HEK293 (cell line): ENCODE results near the gene MYOM3.

Experiments used
- CTCF ChIA-PET: fragments of 350-600 bp; formaldehyde crosslinking; extraction: SDS; loops from one replicate; lab custom pipeline; 2021; ENCODE audit warnings: antibody characterized with exemption; lab: Yijun Ruan, JAX
- POLR2A ChIA-PET: fragments of 300-600 bp; formaldehyde crosslinking; extraction: SDS; loops from one replicate; lab custom pipeline; 2020; ENCODE audit warnings: antibody characterized with exemption, inconsistent platforms; lab: Yijun Ruan, JAX
- H3K27ac ChIP-seq: fragments of 200-500 bp; sonication (Bioruptor generic); 2 replicates; pipeline ENCODE4 v1.5.1; 2014; ENCODE audit warnings: low read depth, low read length, control low read depth, inconsistent platforms; ENCODE audit errors: extremely low read depth
- H3K36me3 ChIP-seq, 2 experiments: fragments of 200-500 bp in 1 of 2; sonication (Bioruptor generic) in 1 of 2; 1 replicate in 1 of 2; 2 replicates in 1 of 2; pipeline ENCODE4 v1.5.1; 2014 to 2017; ENCODE audit warnings: inconsistent platforms in 2 of 2, low read length in 2 of 2; ENCODE audit not compliant: control insufficient read depth in 2 of 2, insufficient read depth in 1 of 2
- H3K4me1 ChIP-seq: fragments of 200-500 bp; sonication (Bioruptor generic); 2 replicates; pipeline ENCODE4 v1.5.1; 2014; ENCODE audit warnings: mild to moderate bottlenecking, low read length, inconsistent platforms; ENCODE audit not compliant: control insufficient read depth, insufficient read depth
- H3K4me3 ChIP-seq: 2 replicates; pipeline ENCODE4 v1.5.1; 2011; ENCODE audit warnings: low read depth, mild to moderate bottlenecking, control low read depth, low read length, moderate library complexity
- H3K9me3 ChIP-seq: fragments of 200-500 bp; sonication (Bioruptor generic); 2 replicates; pipeline ENCODE4 v1.5.1; 2014; ENCODE audit warnings: low read depth, low read length, inconsistent platforms; ENCODE audit not compliant: control insufficient read depth, insufficient read depth
- BCL11A ChIP-seq: fragments of 450-650 bp; formaldehyde crosslinking; IDR thresholded peaks from 2 replicates; pipeline ENCODE4 v1.5.1; 2016; ENCODE audit warnings: low read depth, missing biosample characterization, missing genetic modification characterization
- ELK4 ChIP-seq: IDR thresholded peaks from 2 replicates; pipeline ENCODE4 v1.6.1; 2011; ENCODE audit warnings: mild to moderate bottlenecking, low read depth, low read length, borderline replicate concordance
- GLI4 ChIP-seq: fragments of 450-650 bp; formaldehyde crosslinking; IDR thresholded peaks from 2 replicates; pipeline ENCODE4 v1.5.1; 2016; ENCODE audit warnings: missing biosample characterization, missing genetic modification characterization
- GLIS1 ChIP-seq: fragments of 450-650 bp; formaldehyde crosslinking; IDR thresholded peaks from 2 replicates; pipeline ENCODE4 v1.5.1; 2016; ENCODE audit warnings: missing biosample characterization, missing genetic modification characterization
- HOXA7 ChIP-seq: sonication (generic); formaldehyde crosslinking; IDR thresholded peaks from 2 replicates; pipeline ENCODE4 v1.8.1; 2022; ENCODE audit warnings: missing genetic modification reagents, borderline replicate concordance
- IKZF3 ChIP-seq: fragments of 450-650 bp; IDR thresholded peaks from 2 replicates; pipeline ENCODE4 v1.5.0; 2018; ENCODE audit warnings: missing biosample characterization, mild to moderate bottlenecking, missing genetic modification characterization, moderate library complexity
- INSM2 ChIP-seq: fragments of 450-650 bp; formaldehyde crosslinking; IDR thresholded peaks from 2 replicates; pipeline ENCODE4 v1.5.1; 2016; ENCODE audit warnings: missing biosample characterization, missing genetic modification characterization
- KLF1 ChIP-seq: fragments of 450-650 bp; formaldehyde crosslinking; IDR thresholded peaks from 2 replicates; pipeline ENCODE4 v1.5.1; 2016; ENCODE audit warnings: missing biosample characterization, missing genetic modification characterization
- KLF17 ChIP-seq: fragments of 450-650 bp; formaldehyde crosslinking; IDR thresholded peaks from 2 replicates; pipeline ENCODE4 v1.5.1; 2016; ENCODE audit warnings: missing biosample characterization, missing genetic modification characterization
- MZF1 ChIP-seq: fragments of 450-650 bp; formaldehyde crosslinking; IDR thresholded peaks from 2 replicates; pipeline ENCODE4 v1.5.1; 2017; ENCODE audit warnings: missing biosample characterization, missing genetic modification characterization, borderline replicate concordance
- SP3 ChIP-seq: fragments of 450-650 bp; formaldehyde crosslinking; IDR thresholded peaks from 2 replicates; pipeline ENCODE4 v1.5.1; 2016; ENCODE audit warnings: missing biosample characterization, missing genetic modification characterization
- TRIM28 ChIP-seq: IDR thresholded peaks from 2 replicates; pipeline ENCODE4 v1.6.1; 2011; ENCODE audit warnings: low read length, control low read depth, borderline replicate concordance
- WT1 ChIP-seq: fragments of 450-650 bp; formaldehyde crosslinking; IDR thresholded peaks from 2 replicates; pipeline ENCODE4 v1.5.1; 2016; ENCODE audit warnings: missing biosample characterization, missing genetic modification characterization
- ZBTB11 ChIP-seq: fragments of 450-650 bp; formaldehyde crosslinking; conservative IDR thresholded peaks from 2 replicates; pipeline ENCODE4 v1.5.1; 2016; ENCODE audit warnings: low read depth, missing biosample characterization, missing genetic modification characterization
- ZBTB6 ChIP-seq: fragments of 450-650 bp; formaldehyde crosslinking; IDR thresholded peaks from 2 replicates; pipeline ENCODE4 v1.5.1; 2017; ENCODE audit warnings: missing biosample characterization, missing genetic modification characterization
- ZBTB8A ChIP-seq: fragments of 450-650 bp; formaldehyde crosslinking; IDR thresholded peaks from 2 replicates; pipeline ENCODE4 v1.5.1; 2016; ENCODE audit warnings: missing biosample characterization, missing genetic modification characterization
- ZNF10 ChIP-seq: fragments of 450-650 bp; formaldehyde crosslinking; IDR thresholded peaks from 2 replicates; pipeline ENCODE4 v1.5.1; 2017; ENCODE audit warnings: missing biosample characterization, missing genetic modification characterization
- ZNF18 ChIP-seq: fragments of 450-650 bp; formaldehyde crosslinking; IDR thresholded peaks from 2 replicates; pipeline ENCODE4 v1.5.1; 2016; ENCODE audit warnings: missing biosample characterization, missing genetic modification characterization
- ZNF19 ChIP-seq: fragments of 450-650 bp; formaldehyde crosslinking; IDR thresholded peaks from 2 replicates; pipeline ENCODE4; 2016; ENCODE audit warnings: missing biosample characterization, missing genetic modification characterization, low read depth
- ZNF394 ChIP-seq: fragments of 450-650 bp; formaldehyde crosslinking; IDR thresholded peaks from 2 replicates; pipeline ENCODE4 v1.5.1; 2016; ENCODE audit warnings: missing biosample characterization, missing genetic modification characterization, mild to moderate bottlenecking, moderate library complexity, borderline replicate concordance
- ZNF416 ChIP-seq: fragments of 450-650 bp; formaldehyde crosslinking; IDR thresholded peaks from 2 replicates; pipeline ENCODE4 v1.5.1; 2016; ENCODE audit warnings: missing biosample characterization, missing genetic modification characterization
- ZNF423 ChIP-seq: fragments of 450-650 bp; formaldehyde crosslinking; IDR thresholded peaks from 2 replicates; pipeline ENCODE4 v1.5.1; 2016; ENCODE audit warnings: missing biosample characterization, missing genetic modification characterization
- ZNF449 ChIP-seq: fragments of 450-650 bp; formaldehyde crosslinking; IDR thresholded peaks from 2 replicates; pipeline ENCODE4 v1.5.1; 2017; ENCODE audit warnings: missing biosample characterization, mild to moderate bottlenecking, missing genetic modification characterization, moderate library complexity
- ZNF530 ChIP-seq: fragments of 450-650 bp; formaldehyde crosslinking; IDR thresholded peaks from 2 replicates; pipeline ENCODE4 v1.5.1; 2016; ENCODE audit warnings: low read depth, missing biosample characterization, missing genetic modification characterization
- ZNF654 ChIP-seq: fragments of 450-650 bp; formaldehyde crosslinking; IDR thresholded peaks from 2 replicates; pipeline ENCODE4 v1.5.1; 2016; ENCODE audit warnings: low read depth, missing biosample characterization, missing genetic modification characterization
- ZNF785 ChIP-seq: fragments of 450-650 bp; formaldehyde crosslinking; IDR thresholded peaks from 2 replicates; pipeline ENCODE4 v1.5.1; 2016; ENCODE audit warnings: missing biosample characterization, missing genetic modification characterization

MYOM3 gene

GRCh38 chr1:24043345-24044032 is 68.4 kb downstream of the MYOM3 start (continued):
- TF ChIP-seq BCL11A (tag by site-specific recombination) (peak; percentile 81; the same call in 1 of the 2 replicates), ZBTB6 (tag by site-specific recombination) (peak; percentile 94), HOXA7 (CRISPR knock-in tag) (no peak), IKZF3 (tag by site-specific recombination) (peak; percentile 44; the same call in 1 of the 2 replicates), ZNF18 (tag by site-specific recombination) (peak; percentile 61; the same call in 1 of the 2 replicates), ELK4 (no peak), ZNF394 (no peak), ZNF785 (tag by site-specific recombination) (no peak), MZF1 (peak; percentile 91; the same call in 1 of the 2 replicates), SP3 (tag by site-specific recombination) (no peak), TRIM28 (peak; percentile 98), ZBTB8A (tag by site-specific recombination) (peak; percentile 93), KLF1 (tag by site-specific recombination) (peak; percentile 44; the same call in 1 of the 2 replicates), INSM2 (peak; percentile 87), ZNF449 (tag by site-specific recombination) (peak; percentile 46; the same call in 1 of the 2 replicates), ZNF19 (tag by site-specific recombination) (peak; percentile 78; the same call in 1 of the 2 replicates)

GRCh38 chr1:24042315-24042714 is 69.6 kb downstream of the MYOM3 start:
- ChIA-PET CTCF (interaction anchor here (0.8 kb wide), 2 partner anchors 14 to 29 kb away, joined by 4 to 5 read pairs; no protein-coding TSS in a partner anchor), POLR2A (no interaction called here)
- no peak overlapping the region for H3K4me3 ChIP-seq
- H3K9me3 ChIP-seq: no peaks in the 10 kb centered on the region
- H3K36me3 ChIP-seq: no peaks in the 10 kb centered on the region
- peak overlapping the region; percentile 55; the same call in 1 of the 2 replicates for H3K27ac ChIP-seq
- H3K4me1 ChIP-seq: peaks cover 20% of the 10 kb centered on the region
- peak; percentile 70 for TF ChIP-seq WT1 (tag by site-specific recombination)
- no peak for TF ChIP-seq ZNF530
- TF ChIP-seq ZNF416 (tag by site-specific recombination): no peak
- no peak for TF ChIP-seq ZNF10 (tag by site-specific recombination)
- no peak for TF ChIP-seq GLI4 (tag by site-specific recombination)
- no peak for TF ChIP-seq ZNF654
- no peak for TF ChIP-seq GLIS1 (tag by site-specific recombination)
- no peak for TF ChIP-seq KLF17 (tag by site-specific recombination)
- no peak for TF ChIP-seq ZNF423 (tag by site-specific recombination)
- TF ChIP-seq ZBTB11 (tag by site-specific recombination): no peak
